Stimulated activated CD8-positive, alpha-beta memory T cell treated with anti-CD3 and anti-CD28 coated beads, Interleukin-7, amount 100 ng/mL, for 48 hours (primary cell): ENCODE data around the gene RCC2.
"Not testable (repeated sequence)": the region's sequence is repeated elsewhere in the genome, so short reads cannot be mapped to it uniquely, and the experiment has no call there.

ENCODE experiments used
- DNase-seq, 2 donors: peaks; one replicate each; pipeline ENCODE4 v3.0.0-alpha.2; 2020; ENCODE audit warnings: low read depth in 1 of 2; ENCODE audit errors: extremely low read depth in 1 of 2

The RCC2 gene

GRCh38 chr1:17422461-17422860, 17.0 kb downstream of the RCC2 start:
- no peak for DNase-seq

GRCh38 chr1:17420391-17420918, 19.0 kb downstream of the RCC2 start:
- DNase-seq: no peak

GRCh38 chr1:17419626-17420328, 19.7 kb downstream of the RCC2 start:
- DNase-seq: peak; percentile 19 to 25

DNA sequence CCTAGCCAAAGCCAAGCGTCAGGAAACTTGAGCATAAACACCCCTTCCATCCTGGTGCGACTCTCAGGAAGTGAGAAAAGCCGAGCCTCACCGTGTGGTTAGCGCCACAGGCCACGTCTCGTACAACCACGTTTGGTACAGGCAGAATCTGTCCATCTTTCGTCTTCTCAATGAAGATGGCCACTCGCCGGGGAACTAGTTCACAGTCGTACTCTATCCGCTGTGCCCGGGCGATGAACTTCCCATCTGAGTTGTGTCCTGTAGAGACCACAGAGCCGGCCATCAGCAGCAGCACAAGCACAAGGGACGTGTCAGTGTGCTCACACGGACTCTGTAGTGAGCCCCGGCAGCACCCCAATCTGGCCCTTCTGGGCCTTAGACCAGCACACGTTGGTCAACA, 23.1 kb downstream of the RCC2 start:
- DNase-seq: no peak

DNA sequence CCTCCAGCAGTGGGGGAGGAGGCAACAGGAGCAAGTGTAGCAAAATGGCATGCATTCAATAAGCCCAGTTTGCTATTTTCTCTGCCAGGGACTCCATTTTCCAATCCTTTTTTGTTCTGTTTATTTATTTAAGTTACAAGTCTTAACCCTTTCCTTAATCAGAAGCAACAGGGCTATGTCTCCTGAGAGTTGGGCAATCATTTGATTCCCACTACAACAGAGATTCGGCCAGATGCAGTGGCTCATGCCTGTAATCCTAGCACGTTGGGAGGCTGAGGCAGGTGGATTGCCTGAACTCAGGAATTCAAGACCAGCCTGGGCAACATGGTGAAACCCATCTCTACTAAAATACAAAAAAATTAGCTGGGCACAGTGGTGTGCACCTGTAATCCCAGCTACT, 25.5 kb downstream of the RCC2 start:
- no peak for DNase-seq

DNA sequence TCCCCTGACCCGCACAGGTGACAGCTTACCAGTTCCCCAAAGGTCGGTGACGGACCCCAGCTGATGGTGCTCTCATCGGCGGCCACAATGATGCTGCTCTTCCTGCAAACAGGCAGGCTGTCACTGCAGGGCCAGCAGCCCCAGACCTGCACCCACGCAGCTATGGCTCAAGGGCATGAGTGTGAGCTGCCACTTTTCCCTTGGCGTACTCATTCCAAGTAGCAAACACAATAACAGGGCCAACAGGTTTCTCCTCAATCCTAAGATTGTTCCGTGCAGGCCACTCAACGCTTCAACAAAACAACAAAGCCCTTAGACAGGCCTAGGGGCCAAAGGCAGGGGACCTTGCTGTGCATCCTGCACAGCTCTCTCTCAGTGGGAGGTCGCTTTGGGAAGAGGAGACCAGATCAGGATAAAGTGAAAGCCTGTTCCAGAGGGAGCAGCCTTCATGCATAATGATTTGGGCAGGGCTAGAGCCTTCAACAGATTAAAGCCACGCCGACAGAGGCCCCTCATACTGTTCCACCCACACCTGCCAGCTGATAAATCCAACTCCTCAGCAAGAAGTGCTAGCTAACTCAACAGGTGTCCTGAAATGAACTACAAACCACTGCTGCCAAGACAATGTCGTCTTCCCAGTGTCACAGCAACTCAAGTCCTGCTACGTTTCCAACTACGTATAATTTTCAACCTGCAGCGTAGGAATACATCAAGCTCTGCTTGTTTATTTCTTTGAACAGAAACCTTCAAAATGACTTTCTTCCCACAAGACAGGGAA, 27.2 kb downstream of the RCC2 start:
- DNase-seq: no peak

DNA sequence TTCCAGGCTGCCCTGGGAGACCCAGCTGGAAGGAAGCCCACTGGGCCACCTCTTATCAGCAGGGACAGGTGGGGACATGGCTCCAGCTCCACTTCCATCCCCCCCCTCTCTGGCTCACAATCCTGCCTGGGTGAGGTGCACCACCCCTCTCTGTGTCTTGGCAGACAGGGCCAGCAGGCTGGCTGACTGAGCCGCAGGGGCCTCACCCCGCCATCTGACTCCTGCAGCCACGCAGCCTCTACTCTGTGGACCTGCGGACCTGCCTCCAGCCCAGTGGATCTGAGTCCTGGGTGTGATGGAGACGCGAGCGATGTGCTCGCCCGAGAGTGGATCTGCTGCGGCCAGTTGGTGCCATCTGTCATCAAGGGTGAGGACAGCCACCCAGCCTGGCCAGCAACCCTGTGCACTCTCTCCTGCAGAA, 30.1 kb downstream of the RCC2 start:
- no peak for DNase-seq

DNA sequence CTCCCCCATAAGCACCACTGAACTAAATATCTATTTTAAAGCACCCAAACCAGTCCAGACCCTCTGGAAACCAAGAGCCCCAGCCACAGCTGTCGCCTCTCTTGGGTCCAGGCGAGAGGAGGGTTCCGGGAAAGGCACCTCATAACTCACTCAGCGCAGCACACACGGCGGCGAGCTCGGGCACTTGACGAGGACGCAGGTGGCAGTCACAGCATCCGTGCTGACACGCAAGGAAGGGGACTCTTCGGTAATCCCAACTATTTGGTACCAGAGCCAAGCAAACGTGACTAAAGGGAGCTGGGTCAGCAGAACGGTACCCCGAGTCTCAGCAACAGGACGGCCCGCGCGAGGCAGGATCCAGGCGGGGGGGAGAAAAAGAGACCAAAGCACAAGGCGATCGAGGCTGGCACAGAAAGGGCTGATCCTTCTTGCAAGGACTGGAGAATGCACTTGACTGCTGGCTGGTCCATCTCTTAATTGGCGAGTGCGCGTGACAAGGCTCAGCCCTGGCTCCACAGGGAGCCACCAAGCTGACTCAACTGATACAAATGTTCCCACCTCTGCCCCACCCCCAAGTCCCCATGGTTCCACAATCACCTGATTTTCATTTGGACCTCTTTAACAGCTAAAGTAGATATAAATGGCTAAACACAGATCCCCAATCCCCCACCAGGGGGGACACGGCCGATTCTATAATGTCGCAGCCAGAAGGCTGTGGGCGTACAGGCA, 31.5 kb downstream of the RCC2 start:
- not testable (repeated sequence) for DNase-seq

DNA sequence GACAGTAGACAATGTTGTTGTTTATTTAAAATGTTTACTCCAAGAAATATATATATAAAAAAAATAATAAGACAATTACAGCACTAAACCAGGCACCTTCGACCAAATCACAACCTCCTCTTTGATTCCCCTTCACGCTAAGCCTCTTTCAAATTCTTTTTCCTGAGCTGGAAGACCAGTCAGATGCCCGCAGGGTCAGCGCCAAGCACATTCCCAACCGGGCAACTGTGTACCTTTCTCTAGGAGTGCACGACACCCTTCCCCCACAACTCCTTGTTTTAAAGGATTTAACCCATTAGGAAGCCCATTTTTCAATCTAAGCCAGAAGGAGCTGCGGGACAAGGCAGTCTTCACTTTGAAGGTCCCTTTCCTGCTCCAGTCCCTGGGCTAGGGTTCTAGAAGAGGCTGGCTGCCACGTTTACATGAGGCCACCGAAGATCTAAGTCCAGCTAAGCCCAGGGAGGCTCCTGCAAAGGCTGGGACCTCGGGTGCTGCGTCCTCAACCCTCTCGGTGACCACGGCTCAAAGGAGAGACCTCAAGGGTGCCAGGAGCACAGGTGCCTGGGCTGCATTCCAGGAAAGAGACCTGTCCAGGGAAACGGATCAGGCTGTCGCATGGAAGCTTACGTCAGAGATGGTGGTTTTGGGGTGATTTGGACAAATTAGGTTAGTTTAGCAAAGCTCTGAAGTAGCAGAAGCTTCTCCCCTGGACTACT, 32.6 kb downstream of the RCC2 start:
- not testable (repeated sequence) for DNase-seq

GRCh38 chr1:17405898-17406759, 33.3 kb downstream of the RCC2 start:
- DNase-seq: peak in 1 of 2 donors; percentile 8

DNA sequence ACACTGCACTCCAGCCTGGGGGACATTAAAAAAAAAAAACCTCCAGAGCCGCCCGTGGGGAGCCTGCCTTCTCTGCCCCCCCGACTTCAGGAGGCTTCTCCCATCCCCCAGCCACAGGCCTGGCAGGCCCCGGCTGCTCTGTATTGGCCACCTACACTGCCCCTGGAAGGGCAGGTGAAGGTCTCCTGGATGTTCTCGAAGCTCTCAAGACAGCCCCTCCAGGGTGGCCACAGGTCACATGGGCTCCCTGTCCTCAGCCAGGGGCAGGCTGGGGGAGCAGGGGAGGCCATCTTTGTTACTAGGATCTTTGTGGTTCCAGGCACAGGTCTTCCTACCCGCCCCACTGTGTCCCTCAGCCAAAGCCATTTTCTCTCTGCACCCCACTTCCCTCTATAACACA, 34.7 kb downstream of the RCC2 start:
- DNase-seq: no peak

DNA sequence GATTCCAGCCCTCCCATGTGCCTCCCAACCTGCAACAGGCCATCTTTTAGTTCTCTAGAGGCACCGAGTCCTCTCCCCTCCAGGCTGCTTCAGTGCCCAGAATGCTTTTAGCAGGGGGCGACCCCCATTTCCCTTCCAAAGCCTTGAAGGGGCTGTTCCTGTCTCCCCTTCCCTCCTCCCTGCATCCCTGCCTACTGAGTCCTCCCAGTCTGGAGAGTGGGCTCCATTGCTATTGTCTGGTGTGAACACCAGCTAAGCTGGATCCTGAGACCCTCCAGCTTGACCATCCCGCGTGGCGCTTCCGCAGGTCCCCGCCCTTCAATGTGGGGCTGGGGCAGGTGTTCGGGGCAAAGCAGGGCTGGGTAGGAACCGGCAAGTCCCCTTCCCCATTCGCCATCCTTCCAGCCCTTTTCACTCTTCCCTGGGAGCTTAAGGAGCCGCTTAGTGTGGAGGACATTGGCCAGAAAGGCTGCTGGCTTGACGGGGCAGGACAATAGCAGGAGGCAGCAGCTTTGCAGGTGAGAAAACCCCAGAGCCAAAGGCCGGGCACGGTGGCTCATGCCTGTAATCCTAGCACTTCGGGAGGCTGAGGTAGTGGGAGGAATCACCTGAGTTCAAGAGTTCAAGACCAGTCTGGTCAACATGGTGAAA, 35.3 kb downstream of the RCC2 start:
- no peak for DNase-seq

DNA sequence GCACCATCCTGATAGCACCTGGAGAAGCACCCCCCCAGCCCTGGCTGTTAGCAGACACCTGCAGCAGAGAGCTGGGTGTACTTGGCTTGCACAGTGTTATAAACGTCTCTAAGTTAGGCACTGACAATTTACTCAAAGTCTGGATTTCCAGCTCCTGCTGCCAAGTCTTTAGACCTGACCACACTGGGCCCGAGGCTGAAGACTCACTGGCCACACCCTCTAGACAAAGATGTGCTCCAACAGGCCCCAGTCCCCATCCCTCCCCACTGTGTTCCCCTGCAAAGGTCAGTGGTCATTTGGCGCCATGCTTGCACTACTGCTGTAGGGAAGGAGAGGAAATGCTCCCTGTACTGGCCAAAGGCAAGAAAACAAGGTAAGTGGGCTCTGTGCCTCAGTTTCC, 36.4 kb downstream of the RCC2 start:
- DNase-seq: no peak

- no peak for DNase-seq
Measured at GRCh38 chr1:17401841-17402240, 37.6 kb downstream of the RCC2 start.

DNA sequence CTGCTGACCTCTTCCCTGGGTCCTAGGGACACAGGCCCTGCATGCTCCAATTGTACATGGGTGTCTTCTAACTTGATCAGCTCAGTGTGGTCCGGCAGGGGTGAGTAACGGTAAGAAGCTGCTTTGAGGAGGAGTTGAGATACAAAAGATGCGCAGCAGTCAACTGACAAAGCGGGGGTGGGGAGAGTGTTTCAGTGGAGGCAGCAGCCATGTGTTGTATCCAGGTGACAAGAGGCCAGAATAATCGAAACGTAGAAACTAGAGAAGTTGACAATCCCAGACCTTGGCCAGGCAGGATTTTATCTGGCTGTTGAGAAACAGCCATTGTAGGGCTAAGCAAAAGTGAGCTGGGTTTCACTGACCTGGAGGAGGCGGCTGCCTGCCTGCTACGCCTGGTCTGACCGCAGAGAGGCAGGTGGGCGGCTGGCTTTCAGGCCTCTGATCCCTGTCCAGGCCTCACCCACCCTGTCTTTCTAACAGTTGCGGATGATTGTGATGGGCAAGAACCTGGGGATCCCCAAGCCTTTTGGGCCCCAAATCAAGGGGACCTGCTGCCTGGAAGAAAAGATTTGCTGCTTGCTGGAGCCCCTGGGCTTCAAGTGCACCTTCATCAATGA, 38.6 kb downstream of the RCC2 start:
- DNase-seq: no peak

- no peak for DNase-seq
Measured at GRCh38 chr1:17397910-17398695, 41.4 kb downstream of the RCC2 start.

GRCh38 chr1:17393230-17393629, 46.2 kb downstream of the RCC2 start:
- DNase-seq: no peak

DNA sequence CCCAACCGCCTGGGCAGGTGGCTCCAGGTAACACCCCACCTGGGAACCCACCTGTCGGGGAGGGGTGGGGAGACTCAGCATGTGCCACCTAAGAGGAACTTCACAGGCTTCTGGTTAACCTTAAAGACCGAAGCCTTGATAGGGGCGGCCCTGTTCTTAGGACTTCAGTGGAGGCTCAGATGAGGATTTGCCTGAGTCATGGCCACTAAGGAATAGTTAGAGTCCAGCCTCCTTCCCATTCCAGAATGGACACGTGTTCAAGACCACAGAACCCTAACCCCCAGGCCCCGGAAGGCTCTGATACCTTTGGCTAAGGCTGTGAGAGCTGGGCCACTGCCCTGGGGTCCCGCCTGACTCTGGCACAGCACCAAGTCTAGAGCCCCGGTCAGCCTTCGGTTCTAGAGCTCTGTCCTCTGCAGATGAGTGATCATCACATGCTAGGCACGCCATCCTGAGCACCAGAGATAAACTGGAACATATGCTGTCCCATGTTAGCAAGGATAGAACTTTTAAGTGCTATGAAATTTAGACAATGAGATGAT, 47.2 kb downstream of the RCC2 start:
- DNase-seq: no peak
